Ishikawa (cell line): ENCODE data around the gene MBD3.

Experiments
- CREB1 ChIP-seq: IDR thresholded peaks from 2 replicates; pipeline ENCODE4 v1.6.1; 2012; ENCODE audit warnings: low read depth
- EGR1 ChIP-seq: IDR thresholded peaks from 2 replicates; pipeline ENCODE4 v1.6.1; 2012
- EP300 ChIP-seq: IDR thresholded peaks from 2 replicates; pipeline ENCODE4 v1.6.1; 2012; ENCODE audit warnings: borderline replicate concordance
- FOXM1 ChIP-seq: IDR thresholded peaks from 2 replicates; pipeline ENCODE4 v1.6.1; 2012; ENCODE audit warnings: low read depth, borderline replicate concordance
- RAD21 ChIP-seq: IDR thresholded peaks from 2 replicates; pipeline ENCODE4 v1.6.1; 2012; ENCODE audit warnings: low read depth
- REST ChIP-seq: IDR thresholded peaks from 2 replicates; pipeline ENCODE4 v1.6.1; 2012; ENCODE audit warnings: low read depth, mild to moderate bottlenecking
- TAF1 ChIP-seq: IDR thresholded peaks from 2 replicates; pipeline ENCODE4 v1.6.1; 2012; ENCODE audit warnings: low read depth, mild to moderate bottlenecking
- USF1 ChIP-seq: IDR thresholded peaks from 2 replicates; pipeline ENCODE4 v1.6.1; 2012
- TF ChIP-seq, protein P1 (sequence below): IDR thresholded peaks from 2 replicates; pipeline ENCODE4 v1.6.1; 2012

- TF ChIP-seq, protein P1, sequence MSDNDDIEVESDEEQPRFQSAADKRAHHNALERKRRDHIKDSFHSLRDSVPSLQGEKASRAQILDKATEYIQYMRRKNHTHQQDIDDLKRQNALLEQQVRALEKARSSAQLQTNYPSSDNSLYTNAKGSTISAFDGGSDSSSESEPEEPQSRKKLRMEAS, result no peak
- TF ChIP-seq RAD21, result no peak
- TF ChIP-seq REST, result no peak
- no peak for TF ChIP-seq TAF1
- TF ChIP-seq CREB1, result no peak
- TF ChIP-seq FOXM1, result no peak
- no peak for TF ChIP-seq USF1
- no peak for TF ChIP-seq EGR1
- no peak for TF ChIP-seq EP300
Measured at GRCh38 chr19:1587872-1588271, 4.8 kb downstream of the MBD3 start.
